HG02840 (cell line): Measurements from ENCODE around the gene OR52D1.

Experiments used
- ATAC-seq: cut with Tn5 transposase; IDR thresholded peaks from one replicate; pipeline ENCODE4 v1.9.1; 2021; ENCODE audit warnings: mild to moderate bottlenecking, moderate library complexity, moderate number of reproducible peaks; ENCODE audit not compliant: unreplicated experiment, low FRiP score

The OR52D1 gene

DNA sequence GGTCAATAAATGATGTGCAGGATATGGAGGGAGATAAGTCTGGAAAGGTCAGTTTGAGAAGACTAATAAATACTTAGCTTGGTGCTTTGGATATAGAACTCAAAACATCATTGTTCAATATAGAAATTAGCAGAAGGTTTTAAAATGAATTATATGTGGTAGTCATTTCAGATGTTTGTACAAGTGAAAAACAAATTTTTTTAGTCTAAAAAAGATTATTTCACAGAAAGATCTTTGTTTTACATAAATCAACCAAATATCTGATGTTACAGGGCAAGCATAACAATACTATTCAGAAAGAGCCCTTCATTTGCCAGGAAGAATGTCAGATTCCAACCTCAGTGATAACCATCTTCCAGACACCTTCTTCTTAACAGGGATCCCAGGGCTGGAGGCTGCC lies at the start of gene OR52D1:
OR52D1 (plus strand) TSS at position 301 of the 400 bp plus-strand sequence; CDS start at position 323, 22 bp downstream.
- ATAC-seq: no peak

DNA sequence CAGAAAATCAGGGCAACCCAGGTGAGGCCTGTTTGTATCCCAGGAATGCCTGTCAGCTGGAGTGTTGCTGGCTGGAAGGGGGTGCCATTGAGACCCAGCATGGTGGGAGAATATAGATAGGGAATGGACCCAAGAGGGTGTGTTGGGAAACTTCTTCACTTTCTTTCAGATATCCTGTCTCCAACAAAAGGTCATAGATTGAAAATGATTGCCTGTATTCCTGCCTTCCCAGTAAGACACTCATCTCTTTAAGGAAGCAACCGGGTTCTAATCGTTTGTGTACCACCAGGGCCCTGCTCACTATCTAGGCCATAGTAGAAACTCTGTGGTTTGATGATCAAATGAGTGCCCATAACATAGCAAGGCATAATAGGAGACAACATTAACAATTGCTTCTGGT lies 47.1 kb upstream of the OR52D1 start, which contains the start of gene OR51I1:
OR51I1 (minus strand) TSS at position 101 of the 400 bp plus-strand sequence; CDS start at position 101, 0 bp downstream.
- ATAC-seq: no peak

DNA sequence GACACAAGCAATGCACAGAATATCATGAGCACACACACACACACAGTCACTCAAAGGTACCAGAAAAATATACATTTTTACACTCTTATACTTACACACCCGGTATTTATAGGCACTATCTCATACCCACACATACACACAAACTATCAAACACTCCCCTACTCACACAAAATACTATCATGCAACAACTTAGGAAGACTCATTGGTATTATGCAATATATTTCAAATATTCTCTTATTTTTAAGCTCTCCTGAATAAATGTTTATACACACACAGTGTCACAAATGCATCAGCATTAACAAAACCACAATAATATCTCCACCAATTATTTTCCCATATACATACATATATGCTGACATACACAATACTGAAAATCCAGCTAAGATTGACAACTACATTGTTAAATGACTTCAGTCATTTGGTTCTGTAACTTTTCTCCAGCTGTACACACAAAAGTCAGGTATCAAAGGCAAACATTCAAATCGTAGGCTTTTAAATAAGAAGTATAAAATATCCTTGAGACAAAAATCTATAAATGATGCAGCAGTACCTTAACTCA lies 44.6 kb upstream of the OR52D1 start:
- ATAC-seq: no peak

DNA sequence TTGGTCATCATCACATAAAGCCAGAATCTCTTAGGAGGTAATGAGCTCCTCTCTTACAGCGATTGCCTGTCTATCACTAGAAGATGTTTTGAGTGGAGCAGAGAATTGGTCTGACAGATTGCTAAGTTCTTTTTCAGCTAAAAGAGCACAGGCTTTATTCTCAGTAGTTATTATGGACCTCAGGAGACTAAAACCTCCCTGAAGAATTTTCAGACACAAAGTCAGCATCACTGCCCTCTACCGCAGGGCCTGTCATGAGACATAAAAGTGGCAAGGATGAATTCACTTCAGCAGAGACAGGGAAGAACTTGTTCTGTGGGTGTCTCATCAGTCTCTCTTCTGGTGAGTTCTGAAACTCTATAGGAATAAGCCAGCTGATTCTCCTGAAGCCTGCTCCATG lies 39.5 kb upstream of the OR52D1 start, which contains the start of gene OR51I2:
OR51I2 (plus strand) TSS at position 301 of the 400 bp plus-strand sequence. CDS start 4,166 bp downstream, outside the sequence.
- ATAC-seq: no peak

DNA sequence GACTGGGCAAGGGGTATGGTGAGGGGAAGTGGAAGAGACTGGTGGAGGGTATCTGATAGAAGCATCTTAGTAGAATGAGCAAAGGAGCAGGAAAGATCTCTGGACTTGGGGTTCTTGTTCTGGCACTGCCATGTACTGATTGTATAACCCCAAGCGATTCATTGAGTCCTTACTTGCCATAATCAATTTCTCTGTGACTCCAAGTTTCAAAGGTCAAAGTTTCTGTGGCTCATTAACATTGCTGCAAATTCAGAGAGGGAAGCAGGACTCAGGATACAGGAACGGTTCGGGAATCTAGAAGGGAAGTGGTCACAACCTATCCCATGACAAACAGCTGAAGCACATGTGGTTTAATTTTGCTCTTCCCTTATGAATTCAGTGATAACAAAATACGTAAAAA lies 39.1 kb upstream of the OR52D1 start:
- ATAC-seq: no peak

DNA sequence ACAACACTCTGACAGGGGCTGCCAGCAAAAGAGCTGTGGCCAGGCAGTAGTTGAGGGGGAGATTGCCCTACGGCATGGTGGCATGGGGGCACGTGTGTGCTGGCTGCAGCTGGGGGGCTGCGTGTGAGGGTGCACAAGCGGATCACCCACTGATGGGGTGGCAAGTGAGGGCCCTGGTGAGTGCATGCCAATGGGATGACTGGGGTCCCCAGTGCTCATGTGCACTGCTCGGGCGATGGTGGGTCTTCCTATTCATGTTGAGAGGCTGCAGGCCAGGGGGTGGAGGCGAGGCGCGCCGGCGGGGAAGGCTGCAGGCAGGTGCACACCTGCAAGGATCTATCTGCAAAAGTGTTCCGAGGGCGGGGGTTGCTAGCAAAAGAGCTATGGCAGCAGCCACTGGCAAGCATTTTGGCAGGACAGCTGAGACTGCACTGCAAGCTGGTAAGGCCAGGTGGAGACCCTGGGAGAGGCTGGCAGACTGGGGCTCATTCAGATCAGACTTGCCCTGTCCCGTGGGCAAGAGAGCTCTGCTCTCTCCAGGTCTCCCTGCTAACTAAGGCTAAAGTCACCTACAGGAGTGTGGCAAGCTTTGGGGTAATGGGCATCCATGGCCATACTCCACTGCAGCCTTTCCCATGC lies 27.4 kb upstream of the OR52D1 start:
- no peak for ATAC-seq

DNA sequence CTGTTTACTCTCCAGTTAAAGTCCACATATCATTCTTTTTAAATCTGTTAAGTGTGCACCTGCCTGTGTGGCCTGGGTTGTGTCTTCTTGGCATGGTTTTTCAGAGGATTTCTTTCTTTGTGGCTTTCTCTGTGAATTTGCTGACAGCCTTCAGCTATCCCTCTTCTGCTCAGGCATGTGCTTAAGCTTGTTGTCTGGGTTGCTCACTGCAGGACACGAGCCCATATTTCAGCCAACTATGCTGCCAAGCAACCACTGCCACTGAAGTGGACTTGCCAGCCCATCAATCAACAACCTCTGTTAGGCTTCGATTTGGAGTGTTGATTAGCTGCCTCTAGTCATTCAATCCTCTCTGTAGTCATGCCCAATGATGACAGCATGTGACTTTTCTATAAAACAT lies 21.0 kb upstream of the OR52D1 start:
- no peak for ATAC-seq

DNA sequence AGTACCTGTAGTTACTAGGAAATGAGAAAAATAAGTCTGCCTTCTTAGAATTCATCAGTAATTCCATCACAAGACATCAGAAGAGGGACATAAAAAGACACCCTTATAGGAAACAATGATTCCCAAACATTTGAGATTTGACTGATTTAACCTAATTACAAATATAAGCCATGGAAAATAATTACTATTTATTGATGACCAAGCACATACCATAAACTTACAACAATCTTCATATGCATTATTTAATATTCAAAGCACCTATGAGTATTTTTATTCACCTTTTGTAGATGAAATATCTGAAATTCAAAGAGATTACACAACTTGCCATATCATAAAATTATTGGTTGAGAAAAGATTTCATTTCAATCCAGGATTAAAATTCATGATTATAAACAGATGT lies 14.6 kb upstream of the OR52D1 start:
- no peak for ATAC-seq

DNA sequence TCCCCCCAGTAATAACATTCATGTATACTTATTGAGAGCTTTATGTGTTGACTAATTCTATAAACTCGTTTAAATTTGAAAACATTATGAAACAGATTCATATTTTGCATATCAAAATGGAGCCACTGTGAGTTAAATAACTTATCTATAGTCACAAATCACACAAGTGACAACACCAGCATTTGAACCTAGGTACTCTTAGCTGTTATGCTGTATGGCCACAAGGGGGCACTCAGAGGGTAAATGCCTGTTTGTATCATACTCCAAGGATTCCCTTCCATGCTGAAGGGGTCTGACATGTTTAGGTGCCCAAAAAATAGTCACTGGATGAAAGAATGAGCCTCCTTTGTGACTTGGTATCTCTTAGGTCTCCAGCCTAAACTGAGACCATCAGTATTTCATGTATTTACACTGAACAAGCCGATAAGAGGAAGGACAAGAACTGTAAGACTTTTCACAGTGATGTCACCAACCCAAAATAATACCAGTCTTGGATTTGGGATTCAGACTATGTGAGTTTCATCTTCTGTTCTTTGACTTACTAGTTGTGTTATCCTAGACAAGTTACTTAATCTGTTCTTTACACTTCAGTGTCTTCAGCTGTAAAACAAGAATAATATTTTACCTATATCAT lies 12.2 kb upstream of the OR52D1 start:
- no peak for ATAC-seq

DNA sequence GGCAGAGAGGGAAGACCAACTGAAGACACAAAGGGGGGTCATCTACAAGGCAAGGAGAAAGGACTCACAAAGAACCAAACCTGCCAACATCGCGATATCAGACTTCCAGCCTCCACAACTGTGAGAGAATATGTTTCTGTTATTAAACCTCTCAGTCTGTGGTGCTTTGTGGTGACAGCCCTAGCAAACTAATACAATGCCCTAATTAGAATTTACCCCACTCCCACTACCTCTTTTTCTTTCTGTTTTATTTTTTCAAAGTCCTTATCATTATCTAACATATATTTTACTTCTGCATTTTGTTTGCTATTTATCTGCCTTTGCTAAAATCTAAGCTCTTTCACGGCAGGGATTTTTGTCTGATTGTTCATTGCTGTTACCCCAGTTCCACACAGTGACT lies 2.5 kb upstream of the OR52D1 start:
- ATAC-seq: no peak

DNA sequence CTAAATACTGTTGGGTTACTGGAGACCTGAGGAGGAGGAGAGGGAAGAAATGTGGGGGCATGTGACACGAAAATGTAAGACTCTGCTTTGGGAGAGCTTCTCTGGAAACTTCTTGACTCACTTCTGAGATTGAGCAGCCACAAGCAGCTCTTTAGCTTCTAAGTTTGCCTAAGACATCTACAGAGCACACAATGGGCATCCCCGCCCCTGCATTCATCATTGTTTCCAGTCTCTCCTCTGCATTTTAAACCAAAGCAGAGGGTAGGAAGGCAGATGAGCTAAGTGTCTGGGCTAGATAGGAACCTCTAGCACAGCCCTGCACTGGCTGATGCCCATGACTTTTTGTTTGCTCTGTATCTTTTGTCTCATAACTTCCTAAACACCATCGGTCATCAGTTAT lies 2.1 kb upstream of the OR52D1 start:
- ATAC-seq: no peak

DNA sequence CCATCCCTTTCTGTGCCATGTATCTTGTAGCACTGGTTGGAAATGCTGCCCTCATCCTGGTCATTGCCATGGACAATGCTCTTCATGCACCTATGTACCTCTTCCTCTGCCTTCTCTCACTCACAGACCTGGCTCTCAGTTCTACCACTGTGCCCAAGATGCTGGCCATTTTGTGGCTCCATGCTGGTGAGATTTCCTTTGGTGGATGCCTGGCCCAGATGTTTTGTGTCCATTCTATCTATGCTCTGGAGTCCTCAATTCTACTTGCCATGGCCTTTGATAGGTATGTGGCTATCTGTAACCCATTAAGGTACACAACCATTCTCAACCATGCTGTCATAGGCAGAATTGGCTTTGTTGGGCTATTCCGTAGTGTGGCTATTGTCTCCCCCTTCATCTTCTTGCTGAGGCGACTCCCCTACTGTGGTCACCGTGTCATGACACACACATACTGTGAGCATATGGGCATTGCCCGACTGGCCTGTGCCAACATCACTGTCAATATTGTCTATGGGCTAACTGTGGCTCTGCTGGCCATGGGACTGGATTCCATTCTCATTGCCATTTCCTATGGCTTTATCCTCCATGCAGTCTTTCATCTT lies 414 bp downstream of the OR52D1 start:
- no peak for ATAC-seq

DNA sequence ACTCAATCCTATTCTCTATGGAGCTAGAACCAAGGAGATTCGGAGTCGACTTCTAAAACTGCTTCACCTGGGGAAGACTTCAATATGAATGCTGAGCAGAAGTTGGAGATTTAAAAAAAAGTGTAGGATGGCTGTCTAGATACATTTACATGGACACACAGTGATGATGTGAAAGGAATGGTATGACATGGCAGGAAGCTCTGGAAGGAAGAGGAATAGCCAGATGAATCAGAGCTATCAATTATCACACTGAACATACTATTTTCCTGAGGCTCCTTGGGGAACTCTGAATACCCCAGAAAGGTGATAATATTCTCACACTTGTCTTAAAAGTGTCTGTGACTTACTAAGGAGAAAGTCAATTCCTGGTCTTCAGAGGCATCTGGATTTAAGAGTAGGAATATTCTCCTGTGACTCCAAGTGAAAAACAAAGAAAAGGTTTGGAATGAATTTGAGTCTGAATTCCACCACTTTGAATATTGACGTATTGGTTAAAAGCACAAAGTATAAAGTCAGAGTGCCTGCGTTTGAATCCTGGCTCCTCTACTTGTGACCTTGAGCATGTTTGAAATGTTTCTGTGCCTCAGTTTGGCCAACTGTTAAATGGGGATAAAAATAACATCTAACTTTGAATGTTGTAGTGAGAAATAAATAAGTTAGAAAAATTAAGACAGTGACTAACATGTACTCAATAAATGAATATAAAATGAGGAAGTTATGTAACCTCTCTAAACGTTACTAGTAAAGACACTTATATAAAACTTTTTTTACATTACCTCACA lies 1.3 kb downstream of the OR52D1 start:
- no peak for ATAC-seq

DNA sequence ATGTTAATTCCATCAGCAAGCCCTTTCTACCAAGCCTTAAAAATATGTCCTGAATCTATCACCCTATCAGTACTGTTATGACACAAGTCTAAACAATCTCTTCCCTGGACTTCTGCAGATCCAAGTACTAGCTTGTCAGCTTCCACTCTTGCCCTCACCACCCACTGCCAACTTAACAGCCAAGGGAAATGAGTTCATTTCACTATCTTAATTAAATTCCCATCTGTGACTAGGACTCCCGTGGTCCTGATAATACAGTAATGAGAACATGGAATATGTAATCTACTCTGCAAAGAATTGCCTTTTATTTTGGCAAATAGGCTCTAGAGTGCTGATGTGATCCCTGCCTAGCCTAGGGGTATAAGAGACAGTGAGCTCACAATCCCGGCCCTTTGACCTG lies 11.2 kb downstream of the OR52D1 start:
- ATAC-seq: no peak

DNA sequence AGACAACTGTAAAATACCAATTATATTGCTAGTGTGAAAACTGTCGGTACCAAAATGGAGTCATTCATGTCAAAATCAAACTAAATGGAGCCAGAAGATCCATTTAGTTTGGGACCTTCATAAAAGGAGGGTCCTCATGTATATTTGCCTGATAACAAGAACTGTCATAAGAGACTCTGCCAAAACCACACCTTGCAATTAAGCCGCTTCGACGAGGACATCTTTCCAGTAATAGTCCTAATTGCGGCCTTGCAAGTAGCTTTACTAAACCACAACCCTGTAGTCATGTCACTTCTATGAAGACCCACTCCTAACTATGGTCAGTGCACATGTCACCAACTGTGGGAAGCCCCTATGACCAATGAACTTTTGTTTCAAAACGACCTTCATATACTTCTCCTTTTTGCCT lies 11.9 kb downstream of the OR52D1 start:
- ATAC-seq: no peak

DNA sequence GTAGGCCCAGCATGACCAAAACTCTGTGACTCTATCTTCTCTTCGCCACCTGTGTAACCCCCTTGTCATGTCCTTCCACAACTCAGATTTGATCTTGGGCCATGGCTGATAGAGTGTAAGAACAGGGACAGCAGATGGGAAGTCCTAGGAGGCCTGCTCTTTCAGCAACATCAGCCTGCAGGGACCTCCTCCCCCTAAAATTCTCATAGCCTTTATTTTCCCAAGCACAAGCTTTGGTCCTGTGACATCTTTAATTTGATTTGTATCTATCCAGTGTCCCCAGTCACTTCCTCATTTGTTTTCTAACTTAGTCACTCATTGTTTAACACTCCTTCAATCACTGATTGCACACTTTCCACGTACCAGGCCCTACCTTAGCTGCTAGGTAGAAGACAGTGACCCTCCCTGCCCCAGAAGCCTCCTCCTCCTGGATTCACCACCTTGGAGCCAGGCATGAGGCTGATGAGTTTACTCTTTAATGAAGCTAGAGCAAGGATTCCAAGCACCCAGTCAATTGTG lies 16.0 kb downstream of the OR52D1 start:
- no peak for ATAC-seq

DNA sequence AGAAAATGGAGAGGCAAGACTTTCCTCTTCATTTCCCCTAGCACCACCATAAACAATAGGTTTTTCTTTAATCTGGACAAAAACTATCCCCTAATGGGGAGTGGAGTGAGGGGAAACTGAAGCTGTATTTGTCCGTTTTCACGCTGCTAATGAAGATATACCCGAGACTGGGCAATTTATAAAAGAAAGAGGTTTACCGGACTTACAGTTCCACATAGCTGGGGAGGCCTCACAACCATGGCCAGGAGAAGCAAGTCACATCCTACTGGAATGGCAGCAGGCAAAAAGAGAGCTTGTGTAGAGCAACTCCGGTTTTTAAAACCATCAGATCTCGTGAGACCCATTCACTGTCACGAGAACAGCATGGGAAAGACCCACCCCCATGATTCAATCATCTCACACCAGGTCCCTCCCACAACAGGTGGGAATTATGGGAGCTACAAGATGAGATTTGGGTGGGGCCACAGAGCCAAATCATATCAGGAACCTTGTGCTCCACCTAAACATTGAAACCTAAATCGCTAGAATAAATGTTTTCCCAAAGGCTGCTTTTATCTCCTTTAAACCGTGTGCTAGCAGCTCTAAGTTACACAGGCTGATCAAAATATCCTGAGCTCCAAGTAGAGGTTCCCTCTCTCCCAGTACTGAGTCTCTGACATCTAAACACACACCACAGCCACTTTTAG lies 17.0 kb downstream of the OR52D1 start:
- no peak for ATAC-seq

DNA sequence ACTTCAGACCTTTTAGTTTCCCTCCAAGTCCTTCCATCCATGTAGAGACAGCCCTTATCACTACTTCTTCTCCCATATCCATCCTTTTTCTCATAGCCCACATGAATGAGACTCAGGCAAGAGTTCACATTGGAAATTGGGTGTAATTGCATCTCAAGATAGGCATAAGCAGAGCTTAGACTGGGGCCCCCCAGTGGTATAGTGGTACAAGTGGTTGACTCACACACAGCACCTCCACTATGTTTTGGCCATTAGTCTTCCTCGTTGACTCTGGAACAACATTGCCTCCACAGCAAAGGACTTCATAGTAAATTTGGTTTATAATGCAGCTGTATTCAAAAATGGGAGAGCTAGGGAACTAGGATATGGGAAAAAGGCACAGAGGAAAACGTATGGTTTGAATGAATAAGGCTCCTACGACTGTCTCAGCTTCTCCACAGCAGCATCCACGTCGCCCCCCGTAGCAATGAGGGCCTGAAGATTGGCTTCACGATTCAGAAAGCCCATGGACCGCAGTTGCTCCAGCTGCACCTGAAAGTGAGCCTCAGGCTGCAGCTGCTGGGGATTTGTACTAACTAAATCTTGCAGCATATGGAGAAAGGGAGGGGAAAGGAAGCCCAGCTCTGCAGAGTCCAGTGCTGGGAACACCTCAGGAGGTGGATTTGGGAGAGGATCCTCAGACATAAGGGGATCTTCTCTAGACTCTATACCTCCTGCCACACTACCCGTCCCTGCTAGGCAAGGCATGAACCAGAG lies 18.9 kb downstream of the OR52D1 start:
- ATAC-seq: no peak

DNA sequence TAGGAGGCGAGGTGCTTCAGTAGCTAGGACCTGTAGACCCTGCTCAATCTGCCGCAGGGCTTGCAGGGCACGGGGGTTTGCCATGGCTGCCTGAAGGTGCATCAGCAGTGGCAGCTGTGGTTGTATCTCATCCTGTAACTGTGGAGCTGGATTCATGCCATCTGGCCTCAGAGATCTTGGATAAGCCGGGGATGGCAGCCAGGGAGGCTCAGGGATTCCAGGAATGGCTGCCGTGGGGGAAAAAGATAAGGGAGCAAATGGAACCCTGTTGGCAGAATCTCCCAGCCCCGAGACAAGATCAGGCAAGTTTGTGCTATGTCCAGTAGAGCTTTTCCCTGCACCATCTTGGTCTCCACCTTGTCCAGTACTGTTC lies 19.4 kb downstream of the OR52D1 start:
- no peak for ATAC-seq
